ENCODE results near the gene ELOVL5.

The ELOVL5 gene

DNA sequence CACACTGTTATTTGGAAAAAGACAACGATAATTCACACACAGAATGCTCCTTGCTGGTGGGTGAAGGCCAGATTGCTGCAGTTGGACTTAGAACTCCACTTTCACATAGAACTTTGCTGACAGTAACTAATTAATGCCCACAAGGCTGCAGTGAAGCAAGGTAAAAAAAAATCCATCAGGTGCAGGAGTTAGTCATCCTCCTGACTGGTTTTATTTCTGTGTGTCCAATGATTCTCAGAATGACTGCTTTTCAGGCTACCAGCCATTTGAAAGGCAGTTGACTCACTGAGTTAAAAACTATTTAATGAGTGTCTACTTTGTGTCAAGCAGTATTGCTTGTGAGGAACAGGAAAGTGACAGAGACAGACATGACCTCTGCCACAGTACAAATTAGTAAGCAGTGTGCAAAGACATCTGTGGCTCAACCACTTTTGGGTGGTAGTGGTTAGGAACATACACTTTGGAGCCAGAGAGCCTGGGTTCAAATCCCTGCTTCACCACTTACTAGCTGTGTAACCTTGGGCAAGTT, 41.9 kb downstream of the ELOVL5 start:
- no peak for TF ChIP-seq FOXM1 (IDR thresholded peaks at IDR 0.05; ENCODE audit: borderline replicate concordance, low read depth)
- TF ChIP-seq EP300 (IDR thresholded peaks at IDR 0.05; ENCODE audit: borderline replicate concordance) = no peak
- no peak for TF ChIP-seq TAF1 (IDR thresholded peaks at IDR 0.05; ENCODE audit: low read depth)
- TF ChIP-seq ZBTB7A (IDR thresholded peaks at IDR 0.05; ENCODE audit: low read depth) = no peak
- no peak for TF ChIP-seq MAX (IDR thresholded peaks at IDR 0.05)
- TF ChIP-seq CEBPB (IDR thresholded peaks at IDR 0.05) = no peak
- no peak for TF ChIP-seq TCF12 (IDR thresholded peaks at IDR 0.05; ENCODE audit: low read depth)
- TF ChIP-seq NFIC (IDR thresholded peaks at IDR 0.05) = no peak
- TF ChIP-seq TEAD4 (IDR thresholded peaks at IDR 0.05) = no peak
- TF ChIP-seq, protein P1, sequence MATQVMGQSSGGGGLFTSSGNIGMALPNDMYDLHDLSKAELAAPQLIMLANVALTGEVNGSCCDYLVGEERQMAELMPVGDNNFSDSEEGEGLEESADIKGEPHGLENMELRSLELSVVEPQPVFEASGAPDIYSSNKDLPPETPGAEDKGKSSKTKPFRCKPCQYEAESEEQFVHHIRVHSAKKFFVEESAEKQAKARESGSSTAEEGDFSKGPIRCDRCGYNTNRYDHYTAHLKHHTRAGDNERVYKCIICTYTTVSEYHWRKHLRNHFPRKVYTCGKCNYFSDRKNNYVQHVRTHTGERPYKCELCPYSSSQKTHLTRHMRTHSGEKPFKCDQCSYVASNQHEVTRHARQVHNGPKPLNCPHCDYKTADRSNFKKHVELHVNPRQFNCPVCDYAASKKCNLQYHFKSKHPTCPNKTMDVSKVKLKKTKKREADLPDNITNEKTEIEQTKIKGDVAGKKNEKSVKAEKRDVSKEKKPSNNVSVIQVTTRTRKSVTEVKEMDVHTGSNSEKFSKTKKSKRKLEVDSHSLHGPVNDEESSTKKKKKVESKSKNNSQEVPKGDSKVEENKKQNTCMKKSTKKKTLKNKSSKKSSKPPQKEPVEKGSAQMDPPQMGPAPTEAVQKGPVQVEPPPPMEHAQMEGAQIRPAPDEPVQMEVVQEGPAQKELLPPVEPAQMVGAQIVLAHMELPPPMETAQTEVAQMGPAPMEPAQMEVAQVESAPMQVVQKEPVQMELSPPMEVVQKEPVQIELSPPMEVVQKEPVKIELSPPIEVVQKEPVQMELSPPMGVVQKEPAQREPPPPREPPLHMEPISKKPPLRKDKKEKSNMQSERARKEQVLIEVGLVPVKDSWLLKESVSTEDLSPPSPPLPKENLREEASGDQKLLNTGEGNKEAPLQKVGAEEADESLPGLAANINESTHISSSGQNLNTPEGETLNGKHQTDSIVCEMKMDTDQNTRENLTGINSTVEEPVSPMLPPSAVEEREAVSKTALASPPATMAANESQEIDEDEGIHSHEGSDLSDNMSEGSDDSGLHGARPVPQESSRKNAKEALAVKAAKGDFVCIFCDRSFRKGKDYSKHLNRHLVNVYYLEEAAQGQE (IDR thresholded peaks at IDR 0.05; ENCODE audit: low read depth) = no peak
- TF ChIP-seq, protein P2, sequence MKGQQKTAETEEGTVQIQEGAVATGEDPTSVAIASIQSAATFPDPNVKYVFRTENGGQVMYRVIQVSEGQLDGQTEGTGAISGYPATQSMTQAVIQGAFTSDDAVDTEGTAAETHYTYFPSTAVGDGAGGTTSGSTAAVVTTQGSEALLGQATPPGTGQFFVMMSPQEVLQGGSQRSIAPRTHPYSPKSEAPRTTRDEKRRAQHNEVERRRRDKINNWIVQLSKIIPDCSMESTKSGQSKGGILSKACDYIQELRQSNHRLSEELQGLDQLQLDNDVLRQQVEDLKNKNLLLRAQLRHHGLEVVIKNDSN (IDR thresholded peaks at IDR 0.05) = no peak
- no peak for TF ChIP-seq CREB1 (IDR thresholded peaks at IDR 0.05; ENCODE audit: low read depth)
- TF ChIP-seq RAD21 (IDR thresholded peaks at IDR 0.05; ENCODE audit: low read depth) = no peak
- TF ChIP-seq YY1 (IDR thresholded peaks at IDR 0.05; ENCODE audit: low read depth) = no peak
- no peak for TF ChIP-seq EGR1 (IDR thresholded peaks at IDR 0.05)

DNA sequence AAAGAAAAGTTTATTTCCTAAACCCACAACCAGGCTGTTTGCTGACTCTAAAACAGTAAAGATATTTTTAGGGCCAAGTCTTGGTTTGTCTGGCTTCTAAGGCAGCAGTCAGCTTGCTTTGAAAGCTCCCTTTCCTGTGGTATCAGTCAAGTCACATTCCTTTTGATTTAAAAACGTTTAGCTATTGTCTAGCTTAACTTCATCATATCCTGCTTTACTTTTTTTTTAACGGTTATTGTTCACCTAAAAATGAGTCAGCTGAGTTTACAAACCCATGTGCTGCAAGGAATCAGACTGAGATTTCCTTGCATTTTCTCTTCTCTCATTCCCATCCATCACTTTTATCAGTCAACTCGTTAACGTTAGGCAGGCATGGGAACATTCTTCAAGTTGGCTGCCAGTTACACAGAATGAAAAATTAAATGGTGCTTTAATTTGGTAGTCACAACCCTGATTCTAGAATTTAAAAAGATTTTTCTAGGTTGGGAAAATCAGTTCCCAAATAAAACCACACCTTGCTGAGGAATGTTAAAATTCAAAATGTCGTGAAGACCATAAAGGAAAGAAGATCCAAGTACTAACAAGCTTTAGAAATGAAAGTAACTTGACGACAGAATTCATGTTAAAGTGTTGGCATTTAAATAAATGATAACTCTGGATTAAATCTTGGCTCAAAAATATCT, 45.9 kb downstream of the ELOVL5 start:
- TF ChIP-seq RAD21 (IDR thresholded peaks at IDR 0.05; ENCODE audit: low read depth) (no peak), MAX (IDR thresholded peaks at IDR 0.05) (peak; percentile 61), YY1 (IDR thresholded peaks at IDR 0.05; ENCODE audit: low read depth) (no peak), FOXM1 (IDR thresholded peaks at IDR 0.05; ENCODE audit: borderline replicate concordance, low read depth) (peak; percentile 64; the same call in 1 of the 2 replicates), TEAD4 (IDR thresholded peaks at IDR 0.05) (peak; percentile 38), ZBTB7A (IDR thresholded peaks at IDR 0.05; ENCODE audit: low read depth) (no peak)
- TF ChIP-seq, protein P1 (IDR thresholded peaks at IDR 0.05; ENCODE audit: low read depth) = no peak

DNA sequence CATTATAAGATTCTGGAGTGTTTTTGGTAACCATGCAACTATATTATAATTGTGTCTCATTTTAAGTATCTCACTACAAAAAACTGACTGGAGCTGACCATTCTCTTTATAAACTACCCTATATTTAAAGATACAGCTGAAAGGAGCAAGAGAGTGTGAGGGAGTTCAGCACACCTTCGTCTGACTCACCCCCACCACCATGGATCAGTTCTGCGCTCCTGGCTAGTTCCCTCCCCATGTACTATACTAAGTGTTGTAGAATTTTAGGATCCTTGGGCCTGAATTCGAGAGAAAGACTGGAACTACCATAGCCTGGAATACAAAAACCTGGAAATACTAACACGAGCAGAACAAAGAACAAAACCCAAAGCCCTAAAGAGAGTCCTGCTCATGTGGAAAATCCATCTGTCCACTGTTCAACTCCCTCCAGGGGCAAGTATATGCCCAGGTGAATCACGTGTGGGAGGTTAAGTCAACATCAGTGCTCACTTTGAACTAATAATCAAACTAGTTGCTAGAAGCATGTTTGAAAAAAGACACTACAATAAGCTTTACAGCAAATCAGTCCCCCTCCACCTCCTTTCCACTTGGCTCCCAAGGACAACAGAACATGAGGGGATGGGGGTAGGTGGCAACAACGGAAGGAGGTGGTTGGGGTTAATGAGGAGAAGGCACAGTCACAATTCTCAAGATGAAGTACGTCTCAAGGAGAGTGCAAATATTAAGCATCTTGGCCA, 46.8 kb downstream of the ELOVL5 start:
- TF ChIP-seq MAX (IDR thresholded peaks at IDR 0.05) = no peak
- TF ChIP-seq, protein P2 (IDR thresholded peaks at IDR 0.05) = no peak
- no peak for TF ChIP-seq TEAD4 (IDR thresholded peaks at IDR 0.05)
- no peak for TF ChIP-seq EP300 (IDR thresholded peaks at IDR 0.05; ENCODE audit: borderline replicate concordance)
- TF ChIP-seq ZBTB7A (IDR thresholded peaks at IDR 0.05; ENCODE audit: low read depth) = no peak
- TF ChIP-seq FOXM1 (IDR thresholded peaks at IDR 0.05; ENCODE audit: borderline replicate concordance, low read depth) = no peak
- no peak for TF ChIP-seq TCF12 (IDR thresholded peaks at IDR 0.05; ENCODE audit: low read depth)
- TF ChIP-seq RAD21 (IDR thresholded peaks at IDR 0.05; ENCODE audit: low read depth) = no peak
- TF ChIP-seq, protein P1 (IDR thresholded peaks at IDR 0.05; ENCODE audit: low read depth) = no peak
- TF ChIP-seq TAF1 (IDR thresholded peaks at IDR 0.05; ENCODE audit: low read depth) = no peak
- TF ChIP-seq NFIC (IDR thresholded peaks at IDR 0.05) = no peak
- TF ChIP-seq YY1 (IDR thresholded peaks at IDR 0.05; ENCODE audit: low read depth) = no peak

All from Ishikawa (cell line).